B cell (primary cell): Measurements from ENCODE around the gene PARVG.

ENCODE experiments used
- EZH2 ChIP-seq: IDR thresholded peaks from 2 replicates; pipeline ENCODE4 v1.6.1; 2012; ENCODE audit warnings: borderline replicate concordance, low read depth, mild to moderate bottlenecking, moderate library complexity, low read length; ENCODE audit not compliant: insufficient read depth, poor library complexity, severe bottlenecking
- TF ChIP-seq, protein P1 (sequence below): fragments of 200-600 bp; IDR thresholded peaks from one replicate; pipeline ENCODE4 v1.8.0; 2022; ENCODE audit warnings: antibody characterized with exemption, mild to moderate bottlenecking

DNA sequence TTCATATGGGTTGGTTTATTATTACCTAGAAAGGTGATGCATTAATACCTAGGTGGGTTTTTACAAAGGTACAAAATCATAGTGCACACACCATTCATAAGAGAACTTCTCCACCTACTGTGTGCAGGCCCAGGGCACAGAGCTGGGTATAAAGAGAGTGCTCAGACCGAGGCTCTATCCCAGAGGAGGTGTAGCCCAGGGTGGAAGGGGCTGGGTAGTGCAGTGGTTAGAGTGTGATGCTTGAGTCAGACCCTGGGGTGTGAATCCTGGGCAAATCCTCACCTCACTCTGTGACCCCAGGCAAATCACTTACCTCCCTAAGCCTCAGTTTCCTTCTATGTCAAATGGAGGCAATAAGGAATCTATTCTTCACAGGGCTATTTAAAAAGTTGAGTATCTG is 32.2 kb downstream of the PARVG start:
- TF ChIP-seq, protein P1, sequence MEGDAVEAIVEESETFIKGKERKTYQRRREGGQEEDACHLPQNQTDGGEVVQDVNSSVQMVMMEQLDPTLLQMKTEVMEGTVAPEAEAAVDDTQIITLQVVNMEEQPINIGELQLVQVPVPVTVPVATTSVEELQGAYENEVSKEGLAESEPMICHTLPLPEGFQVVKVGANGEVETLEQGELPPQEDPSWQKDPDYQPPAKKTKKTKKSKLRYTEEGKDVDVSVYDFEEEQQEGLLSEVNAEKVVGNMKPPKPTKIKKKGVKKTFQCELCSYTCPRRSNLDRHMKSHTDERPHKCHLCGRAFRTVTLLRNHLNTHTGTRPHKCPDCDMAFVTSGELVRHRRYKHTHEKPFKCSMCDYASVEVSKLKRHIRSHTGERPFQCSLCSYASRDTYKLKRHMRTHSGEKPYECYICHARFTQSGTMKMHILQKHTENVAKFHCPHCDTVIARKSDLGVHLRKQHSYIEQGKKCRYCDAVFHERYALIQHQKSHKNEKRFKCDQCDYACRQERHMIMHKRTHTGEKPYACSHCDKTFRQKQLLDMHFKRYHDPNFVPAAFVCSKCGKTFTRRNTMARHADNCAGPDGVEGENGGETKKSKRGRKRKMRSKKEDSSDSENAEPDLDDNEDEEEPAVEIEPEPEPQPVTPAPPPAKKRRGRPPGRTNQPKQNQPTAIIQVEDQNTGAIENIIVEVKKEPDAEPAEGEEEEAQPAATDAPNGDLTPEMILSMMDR = no peak
- TF ChIP-seq EZH2 = no peak
